HepG2 (cell line): ENCODE data around the gene TMEM35A. TPM values are rescaled to one million over a fixed set of nuclear protein-coding genes. Genes with fewer than 3 reads are reported as not detected.

Experiments used
- ATAC-seq: fragments of 200-7000 bp; cut with Tn5 transposase; 3 replicates; pipeline ENCODE4 v1.9.1; 2020; ENCODE audit warnings: mild to moderate bottlenecking, moderate library complexity
- BruUV-seq: library from RNA; stranded (reverse); fragments of 400-500 nt; replicated peaks from 2 replicates; lab custom pipeline; 2021; lab: Mats Ljungman, UMichigan
- CTCF ChIA-PET: fragments of 300-600 bp; formaldehyde crosslinking; extraction: SDS; loops from one replicate; lab custom pipeline; 2021; ENCODE audit warnings: low total read pairs, inconsistent platforms, low intra/inter-chr PET ratio; lab: Yijun Ruan, JAX
- POLR2A ChIA-PET: fragments of 350-600 bp; sonication (Branson Sonifier 250); formaldehyde crosslinking; loops from one replicate; lab custom pipeline; 2020; ENCODE audit warnings: antibody characterized with exemption, inconsistent platforms; lab: Yijun Ruan, JAX
- DNase-seq: peaks from one replicate; pipeline ENCODE4 v3.0.0-alpha.2; 2015; ENCODE audit warnings: low spot score
- FAIRE-seq: peaks from 3 replicates; lab custom pipeline; 2011; peaks lifted over from hg19 to GRCh38; lab: Jason Lieb, UNC
- H2AFZ ChIP-seq: one replicate; pipeline ENCODE4 v1.6.1; 2011; ENCODE audit warnings: low read length, inconsistent platforms
- H3K27ac ChIP-seq: fragments of 300-600 bp; 3 replicates; pipeline ENCODE4 v1.8.0; 2011; ENCODE audit warnings: mixed run types, mild to moderate bottlenecking, mixed read lengths, low read length, inconsistent platforms; ENCODE audit not compliant: insufficient read depth; ENCODE audit errors: extremely low read length
- H3K27me3 ChIP-seq, 2 experiments: fragments of 200-600 bp in 1 of 2; 2 replicates in 1 of 2; 3 replicates in 1 of 2; pipeline versions ENCODE4 v1.6.0 to v1.8.0; 2011; ENCODE audit warnings: low read length in 2 of 2, mild to moderate bottlenecking in 2 of 2, moderate library complexity in 2 of 2, inconsistent platforms in 1 of 2; ENCODE audit not compliant: insufficient read depth in 2 of 2, control insufficient read depth in 1 of 2
- H3K36me3 ChIP-seq, 2 experiments: fragments of 200-600 bp in 1 of 2; replicated peaks in 1 of 2; 2 replicates in 1 of 2; 3 replicates in 1 of 2; pipeline versions ENCODE4 v1.5.1 to v1.8.0; 2011; ENCODE audit warnings: low read length in 2 of 2, inconsistent platforms in 1 of 2; ENCODE audit not compliant: insufficient read depth in 2 of 2, control insufficient read depth in 1 of 2
- H3K4me1 ChIP-seq: 2 replicates; pipeline ENCODE4 v1.5.1; 2012; ENCODE audit warnings: low read length, inconsistent platforms; ENCODE audit not compliant: insufficient read depth
- H3K4me2 ChIP-seq: 2 replicates; pipeline ENCODE4 v1.6.0; 2011; ENCODE audit warnings: low read depth, low read length, inconsistent platforms
- H3K4me3 ChIP-seq, 3 experiments: fragments of 200-600 bp in 1 of 3; sonication (generic), shearing (Covaris generic) in 1 of 3; replicated peaks in 1 of 3; 2 replicates each; pipeline ENCODE4 v1.5.1; 2011 to 2016; ENCODE audit warnings: low read length in 3 of 3, inconsistent platforms in 2 of 3, low read depth in 2 of 3, mild to moderate bottlenecking in 2 of 3, control low read depth in 1 of 3, mixed read lengths in 1 of 3; ENCODE audit not compliant: insufficient read depth in 1 of 3
- H3K79me2 ChIP-seq: one replicate; pipeline ENCODE4 v1.6.1; 2011; ENCODE audit warnings: low read length, inconsistent platforms; ENCODE audit not compliant: insufficient read depth
- H3K9ac ChIP-seq: 2 replicates; pipeline ENCODE4 v1.6.0; 2011; ENCODE audit warnings: mild to moderate bottlenecking, low read depth, low read length, inconsistent platforms; ENCODE audit not compliant: insufficient read depth
- H3K9me3 ChIP-seq: 2 replicates; pipeline ENCODE4 v1.5.1; 2012; ENCODE audit warnings: mild to moderate bottlenecking, low read length
- H4K20me1 ChIP-seq: 2 replicates; pipeline ENCODE4 v1.6.0; 2011; ENCODE audit warnings: inconsistent platforms, mild to moderate bottlenecking, low read length, moderate library complexity; ENCODE audit not compliant: insufficient read depth
- CBFB ChIP-seq: sonication (generic); formaldehyde crosslinking; IDR thresholded peaks from 2 replicates; pipeline ENCODE4 v1.4.0; 2020; ENCODE audit warnings: missing genetic modification reagents
- FOXA3 ChIP-seq: IDR thresholded peaks from 2 replicates; pipeline ENCODE4 v1.6.1; 2016; ENCODE audit warnings: missing genetic modification reagents, missing compliant biosample characterization
- HNRNPH1 ChIP-seq: fragments of 200-400 bp; formaldehyde crosslinking; optimal IDR thresholded peaks from 2 replicates; pipeline ENCODE3; 2017; ENCODE audit warnings: mild to moderate bottlenecking, low read depth, low read length
- KAT8 ChIP-seq: IDR thresholded peaks from 2 replicates; pipeline ENCODE4 v1.6.1; 2016; ENCODE audit warnings: missing genetic modification reagents, missing compliant biosample characterization
- KLF13 ChIP-seq: sonication (generic); formaldehyde crosslinking; IDR thresholded peaks from 2 replicates; pipeline ENCODE4 v1.4.0; 2020; ENCODE audit warnings: mild to moderate bottlenecking, missing genetic modification reagents
- MBD4 ChIP-seq: IDR thresholded peaks from 2 replicates; pipeline ENCODE4 v1.6.1; 2012; ENCODE audit warnings: low read length, inconsistent platforms, borderline replicate concordance
- RFXAP ChIP-seq: sonication (generic); formaldehyde crosslinking; IDR thresholded peaks from 2 replicates; pipeline ENCODE4 v1.4.0; 2020; ENCODE audit warnings: missing genetic modification reagents, borderline replicate concordance
- SCMH1 ChIP-seq: sonication (generic); formaldehyde crosslinking; IDR thresholded peaks from 2 replicates; pipeline ENCODE4 v1.9.0; 2021; ENCODE audit warnings: missing genetic modification reagents, mild to moderate bottlenecking, borderline replicate concordance
- THAP11 ChIP-seq: IDR thresholded peaks from 2 replicates; pipeline ENCODE4 v1.6.1; 2016; ENCODE audit warnings: missing biosample characterization, missing genetic modification reagents
- ZNF282 ChIP-seq: fragments of 450-650 bp; IDR thresholded peaks from 2 replicates; pipeline ENCODE4 v1.6.1; 2018; ENCODE audit not compliant: partially characterized antibody
- ZNF343 ChIP-seq: sonication (generic); formaldehyde crosslinking; IDR thresholded peaks from 2 replicates; pipeline ENCODE4 v1.4.0; 2020; ENCODE audit warnings: mild to moderate bottlenecking, missing genetic modification reagents
- ZNF652 ChIP-seq: IDR thresholded peaks from 2 replicates; pipeline ENCODE4 v1.6.1; 2016; ENCODE audit warnings: low read depth, borderline replicate concordance
- ZNF878 ChIP-seq: sonication (generic); formaldehyde crosslinking; IDR thresholded peaks from 2 replicates; pipeline ENCODE4 v1.8.1; 2023; ENCODE audit warnings: mild to moderate bottlenecking, missing genetic modification reagents, moderate library complexity
- in situ Hi-C: cut with HindIII; loops from 2 replicates; pipeline ENCODE4 v1.10.0; 2017; ENCODE audit warnings: low pct_unique_long_range_greater_than_20kb; ENCODE audit not compliant: extremely low pct_ligation_motif_present
- intact Hi-C: fragments of 100-400 bp; cut with micrococcal nuclease; formaldehyde crosslinking; loops from one replicate; pipeline ENCODE4 v1.10.0; 2022; ENCODE audit not compliant: unreplicated experiment
- polyA plus RNA-seq, 8 experiments: library from polyadenylated mRNA; depleted of rRNA in 3 of 8; stranded (reverse) in 7 of 8; unstranded in 1 of 8; fragments of >200 nt; fragmentation: Illumina TruSeq in 4 of 8; extraction: Trizol in 4 of 8; gene quantifications; 2 replicates each; pipeline versions ENCODE4 v1.2.1 to v1.2.3, GENCODE V29; 2011 to 2016; ENCODE audit warnings: low read depth in 4 of 8, missing spikeins in 1 of 8, mixed read lengths in 1 of 8; ENCODE audit not compliant: insufficient read depth in 1 of 8
- total RNA-seq, 5 experiments: library from RNA; depleted of rRNA; stranded (reverse); fragments of >200 nt; fragmentation: Illumina TruSeq; extraction: Trizol; gene quantifications; 2 replicates each; pipeline ENCODE4 v1.2.3, GENCODE V29; 2016; ENCODE audit warnings: low read depth in 1 of 5
- TF ChIP-seq, protein P1 (sequence below): sonication (generic); formaldehyde crosslinking; conservative IDR thresholded peaks from 2 replicates; pipeline ENCODE4 v1.4.0; 2020; ENCODE audit warnings: missing genetic modification reagents
- TF ChIP-seq, protein P2 (sequence below): sonication (generic); formaldehyde crosslinking; IDR thresholded peaks from 2 replicates; pipeline ENCODE4 v1.4.0; 2020; ENCODE audit warnings: missing genetic modification reagents, low read depth, mild to moderate bottlenecking, borderline replicate concordance

TMEM35A gene
- total and polyA plus RNA-seq, 2 of the 13 experiments (the other 11 are each of a cell fraction or from before 2014, with no cell fraction given), result 0.03 TPM; not detected in 1

DNA sequence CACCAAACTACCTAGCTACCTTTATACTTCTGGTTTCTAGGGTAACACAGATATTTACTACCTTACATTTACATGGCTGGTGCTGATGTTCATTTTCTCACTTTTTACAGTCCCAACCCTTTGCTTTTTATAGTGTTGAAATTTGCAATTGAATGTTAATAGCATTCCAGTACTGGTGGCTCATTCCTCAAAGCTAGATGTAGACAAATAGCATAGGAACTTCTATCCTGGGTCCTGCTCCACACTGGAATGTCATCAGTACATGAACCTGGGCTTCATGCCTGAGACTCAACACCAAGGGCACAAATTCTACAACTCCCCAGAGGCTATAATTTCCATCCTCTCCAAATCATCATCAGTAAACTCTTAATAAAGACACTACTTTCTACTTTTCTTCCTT is 16.5 kb upstream of the TMEM35A start:
- no peak overlapping the region for H3K4me3 ChIP-seq
- POLR2A ChIA-PET, result no interaction called here
- DNase-seq (no peak), FAIRE-seq (no peak), ATAC-seq (no peak)
- no peaks in the 10 kb centered on the region for H3K79me2 ChIP-seq
- no peak overlapping the region for H2AFZ ChIP-seq
- TF ChIP-seq ZNF343 (CRISPR knock-in tag) (no peak), KAT8 (CRISPR knock-in tag) (no peak), ZNF282 (no peak), RFXAP (no peak), CBFB (no peak), ZNF652 (CRISPR knock-in tag) (no peak), THAP11 (no peak), SCMH1 (no peak), KLF13 (CRISPR knock-in tag) (no peak), HNRNPH1 (no peak), MBD4 (no peak), ZNF878 (CRISPR knock-in tag) (no peak), FOXA3 (no peak)
- TF ChIP-seq, protein P1, sequence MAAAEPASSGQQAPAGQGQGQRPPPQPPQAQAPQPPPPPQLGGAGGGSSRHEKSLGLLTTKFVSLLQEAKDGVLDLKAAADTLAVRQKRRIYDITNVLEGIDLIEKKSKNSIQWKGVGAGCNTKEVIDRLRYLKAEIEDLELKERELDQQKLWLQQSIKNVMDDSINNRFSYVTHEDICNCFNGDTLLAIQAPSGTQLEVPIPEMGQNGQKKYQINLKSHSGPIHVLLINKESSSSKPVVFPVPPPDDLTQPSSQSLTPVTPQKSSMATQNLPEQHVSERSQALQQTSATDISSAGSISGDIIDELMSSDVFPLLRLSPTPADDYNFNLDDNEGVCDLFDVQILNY (CRISPR knock-in tag), result no peak
- TF ChIP-seq, protein P2, sequence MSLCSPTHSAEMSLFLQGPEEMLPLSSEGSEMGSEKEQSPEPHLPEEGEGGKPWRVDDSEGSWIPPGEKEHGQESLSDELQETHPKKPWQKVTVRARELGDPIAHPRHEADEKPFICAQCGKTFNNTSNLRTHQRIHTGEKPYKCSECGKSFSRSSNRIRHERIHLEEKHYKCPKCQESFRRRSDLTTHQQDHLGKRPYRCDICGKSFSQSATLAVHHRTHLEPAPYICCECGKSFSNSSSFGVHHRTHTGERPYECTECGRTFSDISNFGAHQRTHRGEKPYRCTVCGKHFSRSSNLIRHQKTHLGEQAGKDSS (CRISPR knock-in tag), result no peak
- H3K27me3 ChIP-seq, result no peaks in the 10 kb centered on the region
- H3K36me3 ChIP-seq, result no peaks in the 10 kb centered on the region
- no peak overlapping the region for H3K4me2 ChIP-seq
- no peaks in the 10 kb centered on the region for H3K4me1 ChIP-seq
- CTCF ChIA-PET, result no interaction called here
- BruUV-seq, result no TSS peak
- no peak overlapping the region for H3K9ac ChIP-seq
- in situ Hi-C loops, result no loop called here
- H3K27ac ChIP-seq, result no peak overlapping the region
- H4K20me1 ChIP-seq, result no peaks in the 10 kb centered on the region
- intact Hi-C loops, result no loop called here
- H3K9me3 ChIP-seq, result no peaks in the 10 kb centered on the region
